ENCODE results near the gene CLCNKB.

The CLCNKB gene

DNA sequence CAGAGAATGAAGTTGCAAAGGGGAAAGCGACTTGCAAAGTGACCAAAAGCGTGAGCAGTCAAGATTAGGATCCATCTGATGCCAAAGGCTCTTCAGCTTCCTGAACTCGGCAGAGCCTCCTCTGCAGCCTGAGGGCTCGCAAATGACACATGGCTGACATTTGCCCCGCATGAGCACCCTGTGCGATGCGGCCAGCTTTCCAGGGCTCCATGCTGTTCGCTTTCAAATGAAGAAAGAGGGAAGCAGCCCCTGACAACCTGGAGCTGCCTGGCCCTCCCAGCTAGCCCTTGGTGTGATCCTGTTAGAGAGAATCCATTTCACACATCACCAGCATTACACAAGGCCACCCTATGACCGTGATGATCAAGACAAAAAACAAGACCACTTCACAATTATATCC, 50.0 kb downstream of the CLCNKB start:
- no peak for DNase-seq (ENCODE audit: low read depth in 3 of 3)

DNA sequence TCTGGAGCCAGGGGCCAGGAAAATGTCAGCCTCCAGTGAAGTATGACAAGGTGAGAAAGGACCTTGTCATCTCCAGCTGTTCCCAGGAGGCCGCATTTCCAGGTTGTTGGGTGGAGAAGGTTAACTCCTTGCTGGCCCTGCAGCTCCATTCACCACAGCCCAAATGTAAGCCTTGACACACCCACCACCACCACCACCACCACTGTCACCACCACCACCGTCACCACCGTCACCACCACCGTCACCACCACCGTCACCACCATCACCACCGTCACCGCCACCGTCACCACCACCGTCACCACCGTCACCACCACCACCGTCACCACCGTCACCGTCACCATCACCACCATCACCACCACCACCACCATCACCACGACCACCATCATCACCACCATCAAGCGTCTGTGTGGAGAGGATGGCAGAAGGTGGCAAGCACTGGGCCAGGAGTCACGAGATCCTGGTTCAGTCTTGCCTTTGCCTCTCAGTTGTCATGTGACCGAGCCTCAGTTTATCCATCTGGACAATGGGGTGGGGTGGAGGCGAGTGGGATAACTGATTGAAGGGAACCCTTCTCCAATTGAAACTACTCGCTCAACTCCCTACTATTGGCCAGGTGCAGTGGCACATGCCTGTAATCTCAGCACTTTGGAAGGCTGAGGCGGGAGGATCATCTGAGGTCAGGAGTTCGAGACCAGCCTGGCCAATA, 51.0 kb downstream of the CLCNKB start:
- DNase-seq (ENCODE audit: low read depth in 3 of 3) = no peak

DNA sequence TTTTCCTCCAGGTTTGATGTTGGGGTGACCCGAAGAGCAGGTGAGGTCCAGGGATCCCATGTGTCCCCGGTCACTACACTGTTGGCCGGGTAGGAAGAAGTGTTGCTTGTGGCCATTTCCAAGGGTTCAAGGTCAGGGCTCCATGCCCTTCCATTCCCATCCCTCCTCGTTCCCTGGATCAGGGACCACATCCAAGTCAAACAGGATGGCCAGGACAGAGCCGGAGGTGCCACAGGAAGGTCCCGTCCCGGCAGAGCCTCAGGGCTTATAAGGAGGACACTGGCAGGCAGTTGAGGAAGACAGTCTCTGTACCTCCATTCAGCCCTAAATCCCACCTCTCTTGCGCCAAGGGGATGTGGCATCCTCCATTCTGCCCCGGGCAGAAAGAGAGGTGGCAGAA, 51.9 kb downstream of the CLCNKB start:
- DNase-seq (ENCODE audit: low read depth in 3 of 3) = no peak

DNA sequence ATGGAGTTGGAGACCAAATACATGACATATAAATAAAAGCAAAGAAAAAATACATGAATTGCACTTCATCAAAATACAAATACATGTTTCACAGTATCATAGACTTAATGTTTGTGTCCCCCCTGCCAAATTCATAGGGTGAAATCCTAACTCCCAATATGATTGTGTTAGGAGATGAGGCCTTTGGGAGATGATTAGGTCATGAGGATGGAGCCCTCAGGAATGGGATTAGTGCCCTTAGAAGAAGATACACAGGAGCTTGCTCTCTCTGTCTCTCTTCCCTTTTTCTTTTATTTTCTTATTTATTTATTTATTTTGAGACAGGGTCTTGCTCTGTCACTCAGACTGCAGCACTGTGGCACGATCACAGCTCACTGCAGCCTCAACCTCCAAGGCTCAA, 55.8 kb downstream of the CLCNKB start:
- no peak for DNase-seq (ENCODE audit: low read depth in 3 of 3)

DNA sequence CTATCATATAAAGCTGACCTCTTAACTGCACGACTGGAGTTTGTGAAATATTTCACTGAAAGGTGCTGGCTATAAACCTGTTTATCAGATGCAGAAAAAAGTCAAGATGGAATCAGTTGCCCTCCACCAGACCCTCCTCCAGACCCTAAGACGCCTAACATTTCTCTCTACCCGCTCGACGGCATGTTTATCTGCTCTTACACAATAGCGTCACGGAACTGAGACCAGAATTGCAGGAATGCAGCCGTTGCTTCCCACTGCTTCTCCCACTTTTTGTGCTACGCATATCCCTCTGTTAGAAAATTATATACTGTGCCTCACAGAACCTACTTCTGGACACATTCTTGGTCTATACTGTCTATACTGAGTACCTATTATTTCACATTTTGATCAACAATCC, 58.0 kb downstream of the CLCNKB start:
- no peak for DNase-seq (ENCODE audit: low read depth in 3 of 3)
